Spinal cord (tissue), 10 donors: Measurements from ENCODE around the gene SLC35E3. TPM values are rescaled to one million over a fixed set of nuclear protein-coding genes. Genes with fewer than 3 reads are reported as not detected.

Experiments
- DNase-seq, 6 donors: peaks; one replicate each; pipeline versions ENCODE4 v3.0.0 to v3.0.0-alpha.2; 2013 to 2015; ENCODE audit warnings: low spot score in 6 of 6, low read depth in 4 of 6
- H3K27ac ChIP-seq: one replicate; pipeline ENCODE4 v1.5.1; 2013; ENCODE audit warnings: low read depth, low read length, control low read depth
- H3K27me3 ChIP-seq: one replicate; pipeline ENCODE4 v1.6.1; 2013; ENCODE audit warnings: low read length; ENCODE audit not compliant: control insufficient read depth, insufficient read depth
- H3K36me3 ChIP-seq: one replicate; pipeline ENCODE4 v1.6.1; 2013; ENCODE audit warnings: low read length; ENCODE audit not compliant: control insufficient read depth, insufficient read depth
- H3K4me1 ChIP-seq: one replicate; pipeline ENCODE4 v1.6.1; 2013; ENCODE audit warnings: low read length; ENCODE audit not compliant: control insufficient read depth, insufficient read depth
- H3K4me3 ChIP-seq: one replicate; pipeline ENCODE4 v1.5.1; 2013; ENCODE audit warnings: low read depth, low read length, control low read depth
- H3K9me3 ChIP-seq: one replicate; pipeline ENCODE4 v1.6.1; 2013; ENCODE audit warnings: low read length; ENCODE audit not compliant: control insufficient read depth, insufficient read depth
- WGBS: methylation state at CpG from one replicate; pipeline ENCODE4 v1.1.5; 2013; ENCODE audit warnings: missing lambda C conversion rate; ENCODE audit not compliant: insufficient coverage; 5-methylcytosine and 5-hydroxymethylcytosine counted together
- long read RNA-seq, 4 donors: transcript quantifications; one replicate each; lab custom pipeline, GENCODE V29; 2026
- polyA plus RNA-seq, 2 donors: library from polyadenylated mRNA; unstranded; fragments of 120-200 nt; gene quantifications; one replicate each; pipeline ENCODE4 v1.2.1, GENCODE V29; 2013; ENCODE audit not compliant: insufficient read length in 2 of 2
- total RNA-seq, 2 donors: library from RNA; depleted of rRNA in 1 of 2; stranded (reverse); fragments of 120-200 nt in 1 of 2; fragments of >200 nt in 1 of 2; gene quantifications; one replicate each; pipeline versions ENCODE4 v1.2.3 to v1.2.4, GENCODE V29; 2013 to 2014
- donor health status: healthy.

The SLC35E3 gene
- total RNA-seq (10 to 100 TPM in 1 of 2 donors, 1 to 10 TPM in 1; 7.3 to 14.7 TPM), polyA plus RNA-seq (10 to 100 TPM; 18.9 to 26.7 TPM)
- long read RNA-seq, donor 1, full-length matches to known transcripts = 5 of 21 reads
- long read RNA-seq, donor 1, partial matches to known transcripts = 16 of 21 reads
- long read RNA-seq, donor 1, other reads (novel, unspliced or antisense) = 0 of 21 reads
- long read RNA-seq, donor 2, full-length matches to known transcripts = 1 of 1 reads
- long read RNA-seq, donor 2, partial matches to known transcripts = 0 of 1 reads
- long read RNA-seq, donor 2, other reads (novel, unspliced or antisense) = 0 of 1 reads
- long read RNA-seq, donor 3, full-length matches to known transcripts = 5 of 5 reads
- long read RNA-seq, donor 3, partial matches to known transcripts = 0 of 5 reads
- long read RNA-seq, donor 3, other reads (novel, unspliced or antisense) = 0 of 5 reads
- long read RNA-seq, donor 4, full-length matches to known transcripts = 3 of 9 reads
- long read RNA-seq, donor 4, partial matches to known transcripts = 6 of 9 reads
- long read RNA-seq, donor 4, other reads (novel, unspliced or antisense) = 0 of 9 reads

DNA sequence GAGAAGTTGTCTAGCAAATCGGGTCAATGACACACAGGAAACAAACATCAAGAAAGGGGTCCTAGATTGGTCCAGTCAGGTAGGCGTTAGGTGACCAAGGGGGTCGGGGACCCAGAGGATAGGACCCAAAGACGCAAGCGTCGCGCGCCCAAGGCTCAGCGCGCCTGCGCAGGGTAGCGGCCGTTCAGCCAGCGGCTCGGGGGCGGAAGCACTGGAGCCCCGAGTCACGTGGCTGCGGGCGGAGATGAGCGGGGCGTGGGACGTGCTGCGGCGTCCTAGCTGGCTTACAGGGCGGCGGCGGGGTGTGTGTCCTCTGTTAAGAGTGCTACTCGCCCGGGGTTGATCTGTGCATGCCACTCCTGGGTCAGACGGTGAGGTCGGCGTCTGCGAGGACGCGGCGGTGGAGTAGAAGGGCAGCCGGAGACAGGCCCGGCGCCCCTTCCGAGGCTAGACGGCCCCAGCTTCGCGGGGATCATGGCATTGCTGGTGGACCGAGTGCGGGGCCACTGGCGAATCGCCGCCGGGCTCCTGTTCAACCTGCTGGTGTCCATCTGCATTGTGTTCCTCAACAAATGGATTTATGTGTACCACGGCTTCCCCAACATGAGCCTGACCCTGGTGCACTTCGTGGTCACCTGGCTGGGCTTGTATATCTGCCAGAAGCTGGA is at the start of gene SLC35E3:
Gene SLC35E3 (plus strand): TSS at position 273 of the 668 bp plus-strand sequence. CDS start 202 bp downstream, at position 475.
- Histone ChIP-seq H3K27ac (peak within 1 kb of the TSS; percentile 84), H3K9me3 (no peaks in the 10 kb centered on the region), H3K27me3 (no peaks in the 10 kb centered on the region), H3K4me3 (peak within 1 kb of the TSS; percentile 92), H3K36me3 (peaks cover 4% of the 10 kb centered on the region), H3K4me1 (peaks cover 15% of the 10 kb centered on the region)
- 0% methylated on average over 52 of the region's 52 CpGs for WGBS
- peak; percentile 75 to 97 (median 88) for DNase-seq

DNA sequence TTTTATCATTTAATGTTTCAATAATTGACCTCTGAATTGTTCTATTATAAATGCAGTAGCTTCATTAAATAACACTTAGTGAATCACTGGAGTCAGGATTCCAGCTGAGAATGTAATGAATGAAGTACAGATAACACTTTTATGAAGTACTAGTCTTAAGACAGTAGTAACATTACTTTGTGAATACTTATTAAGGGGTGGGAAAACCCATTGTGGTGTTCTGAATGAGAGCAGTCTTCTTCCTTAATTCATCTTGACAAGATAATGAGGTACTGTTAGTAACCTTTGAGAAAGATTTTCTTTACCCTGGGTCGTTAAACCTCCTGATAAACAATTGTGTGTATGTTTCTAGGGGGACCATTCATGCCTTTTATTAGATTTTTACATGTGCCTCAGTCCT is 46.5 kb upstream of the SLC35E3 start:
- H3K4me1 ChIP-seq = no peaks in the 10 kb centered on the region
- no CpG with 5 or more reads among the region's 1 CpG for WGBS

GRCh38 chr12:68727776-68728175 is 18.2 kb upstream of the SLC35E3 start:
- no peak for DNase-seq
- H3K4me3 ChIP-seq = no peak overlapping the region
- H3K9me3 ChIP-seq = no peaks in the 10 kb centered on the region
- H3K4me1 ChIP-seq = no peaks in the 10 kb centered on the region
- no peak overlapping the region for H3K27ac ChIP-seq
- H3K36me3 ChIP-seq = peaks cover 31% of the 10 kb centered on the region
- H3K27me3 ChIP-seq = no peaks in the 10 kb centered on the region
- 100% methylated on average over 2 of the region's 7 CpGs for WGBS

More for the DNA sequence above, 46.5 kb upstream of the SLC35E3 start:
- no peaks in the 10 kb centered on the region for H3K9me3 ChIP-seq
- no peak overlapping the region for H3K27ac ChIP-seq
- no peak overlapping the region for H3K4me3 ChIP-seq
- peaks cover 35% of the 10 kb centered on the region for H3K36me3 ChIP-seq
- no peaks in the 10 kb centered on the region for H3K27me3 ChIP-seq
- no peak for DNase-seq

- 94% methylated on average over 3 of the region's 4 CpGs for WGBS
- Histone ChIP-seq H3K27ac (no peak overlapping the region), H3K4me3 (no peak overlapping the region), H3K4me1 (no peaks in the 10 kb centered on the region), H3K36me3 (peaks cover 37% of the 10 kb centered on the region), H3K9me3 (no peaks in the 10 kb centered on the region), H3K27me3 (no peaks in the 10 kb centered on the region)
- no peak for DNase-seq
Measured at GRCh38 chr12:68733661-68734071, 12.3 kb upstream of the SLC35E3 start.

- DNase-seq = peak in 1 of 6 donors; percentile 5
- WGBS = 97% methylated on average over 4 of the region's 6 CpGs
- Histone ChIP-seq H3K27me3 (no peaks in the 10 kb centered on the region), H3K27ac (no peak overlapping the region), H3K4me3 (no peak overlapping the region), H3K9me3 (no peaks in the 10 kb centered on the region), H3K36me3 (peaks cover 23% of the 10 kb centered on the region), H3K4me1 (no peaks in the 10 kb centered on the region)
Measured at GRCh38 chr12:68739891-68740290, 6.1 kb upstream of the SLC35E3 start.

DNA sequence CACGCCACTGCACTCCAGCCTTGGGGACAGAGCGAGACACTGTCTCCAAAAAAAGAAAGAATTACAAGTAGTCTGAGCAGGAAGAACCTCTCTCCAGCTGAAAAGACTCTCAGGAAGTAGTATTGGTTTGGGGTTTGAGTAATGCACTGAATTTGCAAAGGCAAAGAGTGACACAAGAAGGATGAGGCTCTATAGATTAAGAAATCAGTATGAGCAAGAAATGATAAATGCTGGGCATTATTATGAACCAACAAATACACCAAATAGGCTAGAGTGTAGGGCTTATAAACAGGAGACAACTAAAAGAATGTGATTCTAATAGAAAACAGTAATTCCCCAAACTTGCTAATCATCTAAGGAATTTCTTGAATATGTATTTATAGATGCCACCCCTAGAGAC is 2.6 kb upstream of the SLC35E3 start:
- Histone ChIP-seq H3K4me3 (no peak overlapping the region), H3K27ac (no peak overlapping the region), H3K9me3 (no peaks in the 10 kb centered on the region), H3K27me3 (no peaks in the 10 kb centered on the region), H3K36me3 (peaks cover 4% of the 10 kb centered on the region), H3K4me1 (peaks cover 12% of the 10 kb centered on the region)
- no peak for DNase-seq
- WGBS = no CpG with 5 or more reads among the region's 2 CpGs

DNA sequence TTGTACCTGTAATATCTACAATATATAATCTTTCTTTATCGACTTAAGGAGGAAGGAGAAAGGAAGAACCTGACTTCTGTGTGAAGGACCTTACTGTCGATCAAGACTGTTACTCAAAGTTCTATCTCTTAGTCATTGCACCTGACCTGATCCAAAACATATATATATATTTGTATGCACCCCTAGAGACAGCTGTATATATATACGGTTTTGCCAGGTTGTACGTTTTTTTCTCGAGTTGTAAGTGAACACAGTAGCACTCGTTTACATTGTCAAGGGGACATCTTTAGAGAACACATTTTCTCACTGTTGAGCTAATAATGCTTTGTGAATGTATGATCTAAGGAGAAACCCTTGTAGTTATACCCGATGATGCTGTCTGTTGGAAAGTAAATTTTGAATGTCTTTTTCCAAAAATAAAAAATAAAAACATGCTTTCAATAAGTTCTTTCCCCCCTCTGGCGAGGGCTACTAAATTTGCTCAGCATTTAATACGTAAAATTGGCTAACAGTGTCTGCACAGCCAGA is 536 bp upstream of the SLC35E3 start:
- Histone ChIP-seq H3K27ac (peak overlapping the region; percentile 84), H3K4me1 (peaks cover 14% of the 10 kb centered on the region), H3K36me3 (peaks cover 2% of the 10 kb centered on the region), H3K9me3 (no peaks in the 10 kb centered on the region), H3K4me3 (peak overlapping the region; percentile 92), H3K27me3 (no peaks in the 10 kb centered on the region)
- no peak for DNase-seq
- 29% methylated on average over 1 of the region's 9 CpGs for WGBS

GRCh38 chr12:68746572-68747180 is 700 bp downstream of the SLC35E3 start:
- Histone ChIP-seq H3K9me3 (no peaks in the 10 kb centered on the region), H3K36me3 (peaks cover 9% of the 10 kb centered on the region), H3K27ac (peak overlapping the region; percentile 84), H3K4me1 (peaks cover 15% of the 10 kb centered on the region), H3K27me3 (no peaks in the 10 kb centered on the region), H3K4me3 (peak overlapping the region; percentile 92)
- peak in 5 of 6 donors; percentile 36 to 82 (median 53) for DNase-seq
- WGBS = 0% methylated on average over 6 of the region's 15 CpGs

DNA sequence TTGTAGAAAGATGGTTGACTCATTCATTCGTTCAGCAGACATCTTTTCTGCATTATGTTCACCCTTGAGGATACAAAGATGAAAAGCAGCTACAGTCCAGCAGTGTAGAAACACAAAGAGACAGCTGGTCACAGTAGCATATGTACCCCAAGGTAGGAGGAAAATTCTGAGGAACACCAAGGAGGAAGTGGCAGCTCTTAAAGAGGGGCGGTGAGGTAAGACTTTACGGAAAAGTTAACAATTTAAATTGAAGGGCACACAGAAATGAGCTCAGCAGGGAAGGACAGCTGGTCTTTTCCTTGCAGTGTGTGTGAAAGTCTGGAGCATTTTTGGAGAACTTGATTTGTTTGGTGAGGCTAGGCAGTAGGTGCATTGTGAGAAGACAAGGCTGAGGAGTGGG is 3.5 kb downstream of the SLC35E3 start:
- Histone ChIP-seq H3K9me3 (no peaks in the 10 kb centered on the region), H3K27ac (no peak overlapping the region), H3K4me1 (peaks cover 15% of the 10 kb centered on the region), H3K36me3 (peaks cover 29% of the 10 kb centered on the region), H3K27me3 (no peaks in the 10 kb centered on the region), H3K4me3 (no peak overlapping the region)
- 82% methylated on average over 3 of the region's 3 CpGs for WGBS
- DNase-seq = no peak
